ENCODE data around the gene OPALIN. TPM values are rescaled to one million over a fixed set of nuclear protein-coding genes. Genes with fewer than 3 reads are reported as not detected.

Gene OPALIN
- total and polyA plus RNA-seq, 9 of the 15 experiments (the other 6 are each of a cell fraction or from before 2014, with no cell fraction given) = not detected

- TF ChIP-seq, protein P1, sequence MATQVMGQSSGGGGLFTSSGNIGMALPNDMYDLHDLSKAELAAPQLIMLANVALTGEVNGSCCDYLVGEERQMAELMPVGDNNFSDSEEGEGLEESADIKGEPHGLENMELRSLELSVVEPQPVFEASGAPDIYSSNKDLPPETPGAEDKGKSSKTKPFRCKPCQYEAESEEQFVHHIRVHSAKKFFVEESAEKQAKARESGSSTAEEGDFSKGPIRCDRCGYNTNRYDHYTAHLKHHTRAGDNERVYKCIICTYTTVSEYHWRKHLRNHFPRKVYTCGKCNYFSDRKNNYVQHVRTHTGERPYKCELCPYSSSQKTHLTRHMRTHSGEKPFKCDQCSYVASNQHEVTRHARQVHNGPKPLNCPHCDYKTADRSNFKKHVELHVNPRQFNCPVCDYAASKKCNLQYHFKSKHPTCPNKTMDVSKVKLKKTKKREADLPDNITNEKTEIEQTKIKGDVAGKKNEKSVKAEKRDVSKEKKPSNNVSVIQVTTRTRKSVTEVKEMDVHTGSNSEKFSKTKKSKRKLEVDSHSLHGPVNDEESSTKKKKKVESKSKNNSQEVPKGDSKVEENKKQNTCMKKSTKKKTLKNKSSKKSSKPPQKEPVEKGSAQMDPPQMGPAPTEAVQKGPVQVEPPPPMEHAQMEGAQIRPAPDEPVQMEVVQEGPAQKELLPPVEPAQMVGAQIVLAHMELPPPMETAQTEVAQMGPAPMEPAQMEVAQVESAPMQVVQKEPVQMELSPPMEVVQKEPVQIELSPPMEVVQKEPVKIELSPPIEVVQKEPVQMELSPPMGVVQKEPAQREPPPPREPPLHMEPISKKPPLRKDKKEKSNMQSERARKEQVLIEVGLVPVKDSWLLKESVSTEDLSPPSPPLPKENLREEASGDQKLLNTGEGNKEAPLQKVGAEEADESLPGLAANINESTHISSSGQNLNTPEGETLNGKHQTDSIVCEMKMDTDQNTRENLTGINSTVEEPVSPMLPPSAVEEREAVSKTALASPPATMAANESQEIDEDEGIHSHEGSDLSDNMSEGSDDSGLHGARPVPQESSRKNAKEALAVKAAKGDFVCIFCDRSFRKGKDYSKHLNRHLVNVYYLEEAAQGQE (IDR thresholded peaks at IDR 0.05; ENCODE audit: borderline replicate concordance) = peak; percentile 58; the same call in 1 of the 2 replicates
- TF ChIP-seq, protein P1 (CRISPR knock-in tag; IDR thresholded peaks at IDR 0.05; ENCODE audit: low read depth) = no peak
- TF ChIP-seq, protein P2, sequence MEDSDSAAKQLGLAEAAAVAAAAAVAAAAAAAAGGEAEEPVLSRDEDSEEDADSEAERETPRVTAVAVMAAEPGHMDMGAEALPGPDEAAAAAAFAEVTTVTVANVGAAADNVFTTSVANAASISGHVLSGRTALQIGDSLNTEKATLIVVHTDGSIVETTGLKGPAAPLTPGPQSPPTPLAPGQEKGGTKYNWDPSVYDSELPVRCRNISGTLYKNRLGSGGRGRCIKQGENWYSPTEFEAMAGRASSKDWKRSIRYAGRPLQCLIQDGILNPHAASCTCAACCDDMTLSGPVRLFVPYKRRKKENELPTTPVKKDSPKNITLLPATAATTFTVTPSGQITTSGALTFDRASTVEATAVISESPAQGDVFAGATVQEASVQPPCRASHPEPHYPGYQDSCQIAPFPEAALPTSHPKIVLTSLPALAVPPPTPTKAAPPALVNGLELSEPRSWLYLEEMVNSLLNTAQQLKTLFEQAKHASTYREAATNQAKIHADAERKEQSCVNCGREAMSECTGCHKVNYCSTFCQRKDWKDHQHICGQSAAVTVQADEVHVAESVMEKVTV (CRISPR knock-in tag; IDR thresholded peaks at IDR 0.05) = peak; percentile 21; the same call in 1 of the 2 replicates
- peak; percentile 58 to 79 for TF ChIP-seq RAD21 (CRISPR knock-in tag; conservative IDR thresholded peaks at IDR 0.05 in 1 of 2, IDR thresholded peaks at IDR 0.05 in 1 of 2)
- TF ChIP-seq ZNF124 (CRISPR knock-in tag; IDR thresholded peaks at IDR 0.05) = no peak
- no peak for TF ChIP-seq TEAD1 (CRISPR knock-in tag; IDR thresholded peaks at IDR 0.05)
- no peak for TF ChIP-seq ZNF717 (CRISPR knock-in tag; IDR thresholded peaks at IDR 0.05)
- no peak for TF ChIP-seq GMEB1 (CRISPR knock-in tag; IDR thresholded peaks at IDR 0.05)
- no peak for TF ChIP-seq HEY1 (CRISPR knock-in tag; IDR thresholded peaks at IDR 0.05; ENCODE audit: borderline replicate concordance)
- TF ChIP-seq CTBP1 (IDR thresholded peaks at IDR 0.05; ENCODE audit: borderline replicate concordance) = peak; percentile 44; the same call in 1 of the 2 replicates
- no peak for TF ChIP-seq TCFL5 (CRISPR knock-in tag; conservative IDR thresholded peaks at IDR 0.05)
- TF ChIP-seq, protein P3, sequence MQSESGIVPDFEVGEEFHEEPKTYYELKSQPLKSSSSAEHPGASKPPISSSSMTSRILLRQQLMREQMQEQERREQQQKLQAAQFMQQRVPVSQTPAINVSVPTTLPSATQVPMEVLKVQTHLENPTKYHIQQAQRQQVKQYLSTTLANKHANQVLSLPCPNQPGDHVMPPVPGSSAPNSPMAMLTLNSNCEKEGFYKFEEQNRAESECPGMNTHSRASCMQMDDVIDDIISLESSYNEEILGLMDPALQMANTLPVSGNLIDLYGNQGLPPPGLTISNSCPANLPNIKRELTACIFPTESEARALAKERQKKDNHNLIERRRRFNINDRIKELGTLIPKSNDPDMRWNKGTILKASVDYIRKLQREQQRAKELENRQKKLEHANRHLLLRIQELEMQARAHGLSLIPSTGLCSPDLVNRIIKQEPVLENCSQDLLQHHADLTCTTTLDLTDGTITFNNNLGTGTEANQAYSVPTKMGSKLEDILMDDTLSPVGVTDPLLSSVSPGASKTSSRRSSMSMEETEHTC (IDR thresholded peaks at IDR 0.05) = peak; percentile 19; the same call in 1 of the 2 replicates
- no peak for TF ChIP-seq NFXL1 (CRISPR knock-in tag; IDR thresholded peaks at IDR 0.05)
- no peak for TF ChIP-seq ZFP36 (IDR thresholded peaks at IDR 0.05; ENCODE audit: low read depth, low read length, partially characterized antibody)
Measured at GRCh38 chr10:96374985-96375830, 16.4 kb upstream of the OPALIN start (continued).

Data from K562 (cell line).